Measurements from ENCODE around the gene DES.

DES gene

DNA sequence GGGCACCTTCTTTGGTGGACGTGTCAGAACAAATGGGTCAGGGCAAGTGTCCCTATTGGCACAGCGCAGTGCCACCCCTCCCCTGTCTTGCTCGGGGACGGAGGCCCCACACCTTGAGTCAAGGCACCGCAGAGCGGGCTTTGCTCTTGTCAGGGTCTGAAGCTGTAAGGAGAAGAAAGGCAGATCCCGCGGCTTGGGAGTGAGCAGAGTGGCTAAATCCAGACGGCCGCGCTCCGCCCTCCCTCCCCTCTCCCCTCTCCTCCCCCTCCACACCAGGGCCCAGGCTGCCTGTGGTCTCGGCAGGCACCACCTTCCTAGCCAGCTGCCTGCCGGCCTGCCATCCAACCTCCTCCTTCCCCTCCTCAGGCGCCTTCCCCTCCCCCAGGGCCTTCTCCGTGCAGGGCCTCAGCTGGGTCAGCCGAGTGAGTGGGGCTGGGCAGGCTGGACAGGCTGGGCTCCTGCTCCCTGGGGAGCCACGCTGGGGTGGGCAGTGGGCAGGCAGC is 42.3 kb downstream of the DES start:
- Histone ChIP-seq H3K36me3 (no peaks in the 10 kb centered on the region; a peak in 1 of 22 replicates), H3K9ac (peak overlapping the region in 9 of 11 experiments; percentile 2 to 70 (median 50); a peak in 13 of 22 replicates), H3K4me1 (peaks cover 22 to 81% (median 54%) of the 10 kb centered on the region in 10 experiments), H3K27ac (peak overlapping the region in 7 of 11 experiments; percentile 39 to 59 (median 56); a peak in 13 of 22 replicates), H3K4me2 (peak overlapping the region; percentile 68 to 96 (median 84)), H4K20me1 (no peaks in the 10 kb centered on the region), H3K4me3 (peak overlapping the region in 2 of 10 experiments; percentile 35 to 48; a peak in 3 of 20 replicates), H3K27me3 (no peaks in the 10 kb centered on the region), H3K9me3 (replicated peaks in 1 of 11) (no peaks in the 10 kb centered on the region)
- no peak for TF ChIP-seq Cebpa-rat (IDR thresholded peaks at IDR 0.05)

DNA sequence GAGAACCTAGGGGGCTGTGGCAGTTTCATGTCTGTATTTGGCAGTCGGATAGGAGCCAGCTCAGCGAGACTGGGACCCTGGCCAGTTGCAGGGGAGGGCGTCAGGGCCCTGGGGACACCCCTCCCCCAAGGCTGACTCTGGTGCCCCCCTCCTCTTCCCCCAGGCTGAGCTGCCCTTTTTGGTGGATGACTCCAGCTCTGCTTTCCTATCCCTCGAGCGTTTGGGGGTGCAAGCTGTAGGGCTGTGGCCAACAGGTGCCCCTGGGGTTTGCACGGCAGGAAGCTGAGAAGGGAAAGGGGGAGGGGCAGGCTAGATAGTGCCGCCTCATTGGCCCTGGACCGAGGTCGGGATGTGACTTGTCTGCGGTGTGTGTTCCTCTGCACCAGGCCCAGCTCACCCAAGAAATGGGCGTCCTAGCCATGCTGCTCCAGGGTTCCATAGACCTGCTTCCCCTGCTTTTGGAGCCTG is 42.9 kb downstream of the DES start:
- peaks cover 17 to 78% (median 48%) of the 10 kb centered on the region in 10 experiments for H3K4me1 ChIP-seq
- H3K36me3 ChIP-seq, result no peaks in the 10 kb centered on the region; a peak in 1 of 22 replicates
- peak overlapping the region in 8 of 11 experiments; percentile 2 to 70 (median 52); a peak in 11 of 22 replicates for H3K9ac ChIP-seq
- peak overlapping the region in 2 of 10 experiments; percentile 35 to 48; a peak in 5 of 20 replicates for H3K4me3 ChIP-seq
- peak overlapping the region; percentile 68 to 96 (median 84) for H3K4me2 ChIP-seq
- H3K27me3 ChIP-seq, result no peaks in the 10 kb centered on the region
- H3K27ac ChIP-seq, result peak overlapping the region in 8 of 11 experiments; percentile 39 to 59 (median 54); a peak in 14 of 22 replicates
- no peaks in the 10 kb centered on the region for H3K9me3 ChIP-seq (replicated peaks in 1 of 11)
- no peak for TF ChIP-seq Cebpa-rat (IDR thresholded peaks at IDR 0.05)
- no peaks in the 10 kb centered on the region for H4K20me1 ChIP-seq

DNA sequence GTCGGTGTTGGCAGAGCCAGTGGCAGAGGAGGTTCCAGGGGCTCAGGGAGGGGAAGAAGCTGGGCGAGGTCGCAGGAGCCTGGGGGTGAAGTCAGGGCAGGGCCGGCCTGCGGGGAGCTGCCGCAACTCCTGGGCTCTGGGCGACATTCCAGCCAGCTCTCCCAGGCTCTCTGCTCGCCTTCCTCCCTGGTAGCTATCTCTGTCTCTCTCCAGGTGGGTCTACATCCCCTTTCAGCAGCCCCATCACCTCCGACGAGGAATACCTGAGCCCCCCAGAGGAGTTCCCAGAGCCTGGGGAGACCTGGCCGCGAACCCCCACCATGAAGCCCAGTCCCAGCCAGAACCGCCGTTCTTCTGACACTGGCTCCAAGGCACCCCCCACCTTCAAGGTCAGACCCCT is 43.5 kb downstream of the DES start:
- peak overlapping the region in 5 of 11 experiments; percentile 33 to 69 (median 54); a peak in 6 of 22 replicates for H3K9ac ChIP-seq
- H3K9me3 ChIP-seq (replicated peaks in 1 of 11), result no peaks in the 10 kb centered on the region
- no peak for TF ChIP-seq Cebpa-rat (IDR thresholded peaks at IDR 0.05)
- peak overlapping the region in 7 of 11 experiments; percentile 12 to 59 (median 49); a peak in 10 of 22 replicates for H3K27ac ChIP-seq
- H3K27me3 ChIP-seq, result no peaks in the 10 kb centered on the region
- H4K20me1 ChIP-seq, result no peaks in the 10 kb centered on the region
- peak overlapping the region in 2 of 10 experiments; percentile 35 to 48; a peak in 3 of 20 replicates for H3K4me3 ChIP-seq
- peaks cover 17 to 76% (median 45%) of the 10 kb centered on the region in 10 experiments for H3K4me1 ChIP-seq
- no peaks in the 10 kb centered on the region; a peak in 1 of 22 replicates for H3K36me3 ChIP-seq
- peak overlapping the region in 10 of 11 experiments; percentile 72 to 96 (median 84); a peak in 18 of 22 replicates for H3K4me2 ChIP-seq

DNA sequence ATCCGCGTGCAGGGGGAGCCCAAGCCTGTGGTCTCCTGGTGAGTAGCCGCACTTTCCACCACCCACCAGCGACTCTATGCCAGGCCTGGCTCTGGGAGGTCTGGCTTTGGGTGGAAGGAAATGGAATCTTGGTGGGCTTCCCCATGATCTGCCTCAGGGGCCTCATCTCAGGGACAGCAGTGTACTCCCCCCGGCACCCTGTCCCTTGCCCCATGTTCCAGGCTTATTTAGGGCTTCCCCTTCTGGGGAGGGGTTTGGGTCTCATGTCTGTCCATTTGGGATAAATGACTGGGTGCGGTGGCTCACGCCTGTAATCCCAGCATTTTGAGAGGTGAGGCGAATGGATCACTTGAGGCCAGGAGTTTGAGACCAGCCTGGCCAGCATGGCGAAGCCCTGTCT is 44.2 kb downstream of the DES start:
- Histone ChIP-seq H4K20me1 (no peaks in the 10 kb centered on the region), H3K36me3 (no peaks in the 10 kb centered on the region; a peak in 1 of 22 replicates)
- no peak for TF ChIP-seq Cebpa-rat (IDR thresholded peaks at IDR 0.05)

DNA sequence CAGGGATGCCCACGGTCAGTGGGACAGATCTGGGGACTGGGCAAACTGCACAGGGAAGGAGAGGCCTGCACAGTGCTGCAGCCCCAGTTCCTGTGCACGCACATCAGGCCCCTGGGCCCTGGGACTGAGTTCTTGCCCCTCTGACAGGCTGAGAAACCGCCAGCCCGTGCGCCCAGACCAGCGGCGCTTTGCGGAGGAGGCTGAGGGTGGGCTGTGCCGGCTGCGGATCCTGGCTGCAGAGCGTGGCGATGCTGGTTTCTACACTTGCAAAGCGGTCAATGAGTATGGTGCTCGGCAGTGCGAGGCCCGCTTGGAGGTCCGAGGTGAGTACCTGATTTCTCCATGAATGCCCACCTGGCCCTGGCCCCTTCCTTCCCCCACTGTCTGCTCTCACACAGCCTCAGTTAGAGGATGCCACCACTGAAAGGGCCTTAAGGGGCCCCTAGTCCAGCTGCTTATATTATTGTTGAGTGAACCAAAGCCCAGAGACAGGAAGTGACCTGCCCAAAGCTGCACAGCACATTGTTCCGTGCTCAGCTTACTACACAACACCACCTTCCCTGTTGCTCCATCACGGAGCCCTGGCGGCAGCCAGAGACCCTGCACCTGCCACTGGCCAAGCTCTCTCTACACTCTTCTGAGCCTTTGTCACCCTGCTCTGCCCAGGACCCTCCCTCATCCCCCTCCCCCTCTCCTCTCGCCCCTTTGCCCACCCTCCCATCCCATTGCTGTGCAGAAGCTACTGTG is 46.3 kb downstream of the DES start:
- Histone ChIP-seq H3K4me1 (peaks cover 21 to 63% (median 43%) of the 10 kb centered on the region in 10 experiments), H4K20me1 (no peaks in the 10 kb centered on the region), H3K27me3 (no peaks in the 10 kb centered on the region), H3K9me3 (replicated peaks in 1 of 11) (no peaks in the 10 kb centered on the region), H3K4me3 (no peak overlapping the region), H3K27ac (no peak overlapping the region), H3K9ac (no peak overlapping the region), H3K36me3 (peaks cover 0 to 7% (median 0%) of the 10 kb centered on the region in 11 experiments; a peak in 4 of 22 replicates), H3K4me2 (peak overlapping the region in 3 of 11 experiments; percentile 10 to 49 (median 39); a peak in 3 of 22 replicates)
- TF ChIP-seq Cebpa-rat (IDR thresholded peaks at IDR 0.05), result no peak

More for the DNA sequence above, 44.2 kb downstream of the DES start:
- H3K4me1 ChIP-seq, result peaks cover 17 to 73% (median 45%) of the 10 kb centered on the region in 10 experiments
- no peak overlapping the region for H3K9ac ChIP-seq
- no peaks in the 10 kb centered on the region for H3K9me3 ChIP-seq (replicated peaks in 1 of 11)
- H3K27ac ChIP-seq, result peak overlapping the region in 2 of 11 experiments; percentile 56 to 59; a peak in 1 of 22 replicates
- no peaks in the 10 kb centered on the region for H3K27me3 ChIP-seq
- no peak overlapping the region for H3K4me3 ChIP-seq
- peak overlapping the region in 6 of 11 experiments; percentile 84 to 96 (median 91); a peak in 8 of 22 replicates for H3K4me2 ChIP-seq

GRCh38 chr2:219465659-219466561 is 47.7 kb downstream of the DES start:
- H3K4me2 ChIP-seq, result peak overlapping the region in 2 of 11 experiments; percentile 47 to 49; a peak in 3 of 22 replicates
- H3K4me1 ChIP-seq, result peaks cover 9 to 48% (median 28%) of the 10 kb centered on the region in 10 experiments
- peaks cover 0 to 7% (median 0%) of the 10 kb centered on the region in 11 experiments; a peak in 4 of 22 replicates for H3K36me3 ChIP-seq
- no peaks in the 10 kb centered on the region for H3K9me3 ChIP-seq (replicated peaks in 1 of 11)
- H3K27me3 ChIP-seq, result no peaks in the 10 kb centered on the region
- no peak overlapping the region for H3K27ac ChIP-seq
- no peak overlapping the region for H3K9ac ChIP-seq
- no peak overlapping the region for H3K4me3 ChIP-seq
- no peak for TF ChIP-seq Cebpa-rat (IDR thresholded peaks at IDR 0.05)
- no peaks in the 10 kb centered on the region for H4K20me1 ChIP-seq

DNA sequence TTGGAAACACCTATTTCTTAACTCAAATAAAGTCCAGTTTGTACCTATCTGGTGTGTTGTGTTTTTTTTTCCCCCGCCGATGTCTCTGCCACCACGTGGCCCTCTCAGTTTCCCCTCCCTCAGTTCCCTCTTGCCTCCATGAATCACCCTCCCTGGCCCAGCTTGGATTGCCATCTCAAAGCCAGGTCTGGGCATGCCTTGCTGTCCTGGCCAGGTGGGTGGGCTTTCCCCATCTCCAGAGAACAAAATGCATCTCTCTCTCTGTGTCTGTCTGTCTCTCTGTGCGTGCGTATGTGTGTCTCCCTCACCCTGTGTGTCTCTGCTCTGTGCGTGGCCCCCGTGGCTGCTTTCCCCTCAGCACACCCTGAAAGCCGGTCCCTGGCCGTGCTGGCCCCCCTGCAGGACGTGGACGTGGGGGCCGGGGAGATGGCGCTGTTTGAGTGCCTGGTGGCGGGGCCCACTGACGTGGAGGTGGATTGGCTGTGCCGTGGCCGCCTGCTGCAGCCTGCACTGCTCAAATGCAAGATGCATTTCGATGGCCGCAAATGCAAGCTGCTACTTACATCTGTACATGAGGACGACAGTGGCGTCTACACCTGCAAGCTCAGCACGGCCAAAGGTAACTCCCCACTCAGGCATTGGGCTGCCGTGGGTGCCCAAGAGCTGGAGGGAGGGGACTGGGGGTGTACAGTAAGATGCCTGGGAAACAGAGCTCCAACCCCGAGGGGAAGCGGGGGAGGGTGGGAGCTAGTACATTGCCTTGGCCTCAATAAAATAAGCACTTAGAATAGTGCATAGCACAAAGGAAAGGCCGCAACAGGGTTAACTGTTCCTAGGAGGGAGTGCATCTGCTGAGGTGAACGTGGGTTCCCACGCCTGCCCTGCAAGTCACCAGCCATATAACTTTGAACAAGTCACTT is 48.9 kb downstream of the DES start:
- no peak overlapping the region for H3K4me3 ChIP-seq
- H3K36me3 ChIP-seq, result peaks cover 0 to 7% (median 0%) of the 10 kb centered on the region in 11 experiments; a peak in 4 of 22 replicates
- no peaks in the 10 kb centered on the region for H3K9me3 ChIP-seq (replicated peaks in 1 of 11)
- TF ChIP-seq Cebpa-rat (IDR thresholded peaks at IDR 0.05), result no peak
- H4K20me1 ChIP-seq, result no peaks in the 10 kb centered on the region
- H3K4me2 ChIP-seq, result peak overlapping the region in 1 of 11 experiments; percentile 7; a peak in 1 of 22 replicates
- H3K27ac ChIP-seq, result no peak overlapping the region
- H3K27me3 ChIP-seq, result no peaks in the 10 kb centered on the region
- no peak overlapping the region for H3K9ac ChIP-seq
- H3K4me1 ChIP-seq, result peaks cover 6 to 37% (median 17%) of the 10 kb centered on the region in 10 experiments; a peak in 17 of 20 replicates

Data from BLaER1 treated with 17β-estradiol and CSF1 and Interleukin-3, amounts not matched to agents 10 nM and 100 nM (cell line).